GM12874 (cell line): ENCODE data around the gene TBC1D22B.
A peak's percentile ranks its signal among the peaks of the same experiment; 100 is the strongest.

Experiments used
- TF ChIP-seq, protein P1 (sequence below): IDR thresholded peaks from 2 replicates; pipeline ENCODE4 v1.5.1; 2011; ENCODE audit warnings: low read depth, mild to moderate bottlenecking, control low read depth, low read length, moderate library complexity; ENCODE audit not compliant: insufficient read depth

The TBC1D22B gene

DNA sequence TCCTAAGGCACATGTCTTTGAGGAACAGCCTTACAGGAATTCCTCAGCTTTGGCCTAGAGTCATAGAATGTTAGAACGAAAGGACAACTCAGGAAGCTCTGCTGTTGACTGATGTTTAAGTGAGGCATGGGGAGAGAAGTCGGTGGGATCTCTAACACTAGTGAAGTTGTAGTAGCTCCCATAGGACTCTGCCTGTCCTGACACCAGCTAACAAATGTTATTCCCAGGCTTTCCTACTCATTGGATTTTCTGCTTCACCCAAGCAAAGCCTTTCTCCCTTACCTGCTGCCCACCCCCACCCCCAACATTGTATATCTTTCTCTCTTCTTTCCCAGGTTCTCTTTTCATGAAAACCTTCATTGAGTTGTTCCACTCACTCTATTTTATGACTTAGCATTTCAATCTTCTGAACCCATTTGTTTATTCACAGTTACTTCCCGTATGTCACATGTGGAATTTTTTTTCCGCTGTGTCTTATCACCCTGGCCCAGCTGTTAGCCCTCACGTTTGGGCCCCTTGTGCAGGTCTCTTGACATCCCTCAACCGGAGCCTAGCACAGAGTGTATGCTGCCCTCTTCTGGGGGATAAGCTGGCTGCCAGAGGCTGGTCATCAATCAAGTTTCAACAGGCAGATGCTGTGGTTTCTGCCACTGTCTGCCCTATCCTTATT is 57.0 kb downstream of the TBC1D22B start:
- TF ChIP-seq, protein P1, sequence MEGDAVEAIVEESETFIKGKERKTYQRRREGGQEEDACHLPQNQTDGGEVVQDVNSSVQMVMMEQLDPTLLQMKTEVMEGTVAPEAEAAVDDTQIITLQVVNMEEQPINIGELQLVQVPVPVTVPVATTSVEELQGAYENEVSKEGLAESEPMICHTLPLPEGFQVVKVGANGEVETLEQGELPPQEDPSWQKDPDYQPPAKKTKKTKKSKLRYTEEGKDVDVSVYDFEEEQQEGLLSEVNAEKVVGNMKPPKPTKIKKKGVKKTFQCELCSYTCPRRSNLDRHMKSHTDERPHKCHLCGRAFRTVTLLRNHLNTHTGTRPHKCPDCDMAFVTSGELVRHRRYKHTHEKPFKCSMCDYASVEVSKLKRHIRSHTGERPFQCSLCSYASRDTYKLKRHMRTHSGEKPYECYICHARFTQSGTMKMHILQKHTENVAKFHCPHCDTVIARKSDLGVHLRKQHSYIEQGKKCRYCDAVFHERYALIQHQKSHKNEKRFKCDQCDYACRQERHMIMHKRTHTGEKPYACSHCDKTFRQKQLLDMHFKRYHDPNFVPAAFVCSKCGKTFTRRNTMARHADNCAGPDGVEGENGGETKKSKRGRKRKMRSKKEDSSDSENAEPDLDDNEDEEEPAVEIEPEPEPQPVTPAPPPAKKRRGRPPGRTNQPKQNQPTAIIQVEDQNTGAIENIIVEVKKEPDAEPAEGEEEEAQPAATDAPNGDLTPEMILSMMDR, result peak; percentile 71

DNA sequence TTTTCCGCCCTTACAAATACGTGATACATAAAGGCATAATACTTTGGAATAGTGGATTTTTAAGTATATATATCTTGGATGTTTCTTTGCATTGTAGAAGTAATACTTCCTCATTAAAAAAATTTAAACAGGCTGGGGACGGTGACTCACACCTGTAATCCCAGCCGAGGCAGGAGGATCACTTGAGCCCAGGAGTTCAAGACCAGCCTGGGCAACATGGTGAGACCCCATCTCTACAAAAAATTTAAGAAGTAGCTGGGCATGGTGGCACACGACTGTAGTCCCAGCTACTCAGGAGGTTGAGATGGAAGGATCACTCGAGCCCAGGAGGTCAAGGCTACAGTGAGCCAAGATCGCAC is 57.6 kb downstream of the TBC1D22B start:
- TF ChIP-seq, protein P1, result no peak

DNA sequence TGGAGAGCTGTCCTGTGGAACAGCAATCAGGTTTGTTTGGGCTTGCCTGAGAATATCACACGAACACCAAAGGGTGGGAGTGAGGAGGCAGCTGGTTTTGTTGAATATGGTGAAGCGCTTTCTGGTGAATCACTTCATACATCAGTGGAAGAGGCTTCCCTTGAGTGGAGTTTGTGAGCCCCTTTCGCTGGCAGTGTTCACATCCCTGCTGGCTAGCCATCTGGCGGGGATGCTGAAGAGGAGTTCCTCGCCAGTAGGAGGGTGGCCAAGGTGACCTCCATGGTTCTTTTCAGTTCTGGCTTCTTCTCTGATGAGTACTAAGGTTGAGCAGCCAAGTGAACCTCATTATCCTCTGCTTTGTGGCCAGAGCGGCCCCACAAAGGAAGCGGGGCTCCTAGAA is 58.5 kb downstream of the TBC1D22B start:
- TF ChIP-seq, protein P1, result no peak

DNA sequence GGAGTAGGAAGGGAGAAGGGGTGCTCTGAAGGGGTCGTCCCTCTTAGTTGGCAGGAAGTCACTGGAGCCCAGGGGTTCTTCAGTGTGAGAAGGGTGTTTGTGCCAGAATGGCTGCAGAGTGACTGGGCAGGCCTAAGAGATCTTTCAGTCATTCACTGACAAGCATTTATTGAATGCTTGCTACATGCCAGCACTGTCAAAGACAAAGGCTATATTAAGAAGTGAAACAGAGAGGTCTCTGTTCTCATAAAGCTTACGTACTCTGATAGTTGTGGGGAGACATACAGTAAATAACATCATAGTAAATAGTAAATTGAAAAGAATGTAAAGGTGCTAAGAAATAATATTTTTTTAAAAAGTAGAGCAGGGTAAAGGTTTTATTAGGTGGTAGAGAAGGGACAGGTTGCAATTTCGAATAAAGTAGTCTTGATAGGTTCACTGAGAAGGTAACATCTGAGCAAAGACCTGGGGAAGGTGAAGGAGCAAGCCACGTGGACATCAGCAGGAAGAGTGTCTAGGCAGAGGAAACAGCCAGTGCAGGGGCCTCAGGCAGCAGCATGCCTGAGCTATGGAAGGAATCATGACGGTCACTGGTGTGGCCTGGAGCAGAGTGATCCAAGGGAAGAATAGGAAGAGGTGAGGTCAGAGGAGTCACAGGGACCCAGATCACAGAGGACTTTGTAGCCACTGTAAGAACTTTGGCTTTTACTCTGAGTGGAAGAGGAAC is 59.9 kb downstream of the TBC1D22B start:
- TF ChIP-seq, protein P1, result no peak

- TF ChIP-seq, protein P1, result no peak
Measured at GRCh38 chr6:37319156-37319555, 61.6 kb downstream of the TBC1D22B start.

DNA sequence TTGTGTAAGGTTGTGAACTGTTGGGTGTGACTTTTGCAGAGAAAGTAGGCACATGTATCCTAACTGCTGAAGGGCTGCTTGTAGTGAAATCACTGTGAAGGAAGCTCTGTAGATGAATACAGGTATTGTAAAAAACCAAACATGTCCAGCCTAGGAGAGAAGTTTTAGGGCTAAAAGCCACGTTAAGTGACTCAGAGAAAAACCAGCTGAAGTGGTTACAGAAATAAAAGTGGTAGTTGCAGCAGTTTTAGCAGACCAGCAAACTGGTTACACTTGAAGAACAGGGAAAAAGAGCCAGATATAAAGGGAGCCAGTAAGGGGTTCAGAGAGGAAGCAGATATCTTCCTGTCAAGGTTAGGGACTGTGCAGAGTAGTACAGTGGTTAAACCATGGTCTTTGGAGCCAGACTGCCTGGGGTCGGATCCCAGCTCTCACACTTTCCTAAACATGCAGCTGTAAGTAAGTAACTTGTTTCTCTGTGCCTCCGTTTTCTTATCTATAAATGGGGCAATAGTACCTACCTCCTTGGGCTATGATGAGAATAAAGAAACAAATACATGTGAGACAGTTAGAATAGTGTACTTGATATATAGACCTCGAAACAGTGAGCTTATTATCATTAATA is 62.4 kb downstream of the TBC1D22B start:
- TF ChIP-seq, protein P1, result no peak

GRCh38 chr6:37320646-37321045 is 63.1 kb downstream of the TBC1D22B start:
- TF ChIP-seq, protein P1, result no peak
